Upper lobe of left lung (tissue), 4 donors: ENCODE results near the gene AFF1.

Experiments used
- CTCF ChIP-seq, 6 experiments: fragments of 450-650 bp in 4 of 6; fragments of 200-600 bp in 2 of 6; sonication (generic) in 2 of 6; IDR thresholded peaks; one replicate each; pipeline ENCODE4 v1.5.1; 2016 to 2019; ENCODE audit warnings: antibody characterized with exemption in 6 of 6
- POLR2A ChIP-seq, 4 donors: fragments of 450-650 bp; IDR thresholded peaks; one replicate each; pipeline ENCODE4 v1.5.1; 2016 to 2017; ENCODE audit warnings: antibody characterized with exemption in 4 of 4, mild to moderate bottlenecking in 2 of 4
- POLR2AphosphoS5 ChIP-seq, 2 donors: sonication (generic); formaldehyde crosslinking; IDR thresholded peaks; one replicate each; pipeline ENCODE4 v1.5.1; 2017; ENCODE audit warnings: antibody characterized with exemption in 2 of 2

DNA sequence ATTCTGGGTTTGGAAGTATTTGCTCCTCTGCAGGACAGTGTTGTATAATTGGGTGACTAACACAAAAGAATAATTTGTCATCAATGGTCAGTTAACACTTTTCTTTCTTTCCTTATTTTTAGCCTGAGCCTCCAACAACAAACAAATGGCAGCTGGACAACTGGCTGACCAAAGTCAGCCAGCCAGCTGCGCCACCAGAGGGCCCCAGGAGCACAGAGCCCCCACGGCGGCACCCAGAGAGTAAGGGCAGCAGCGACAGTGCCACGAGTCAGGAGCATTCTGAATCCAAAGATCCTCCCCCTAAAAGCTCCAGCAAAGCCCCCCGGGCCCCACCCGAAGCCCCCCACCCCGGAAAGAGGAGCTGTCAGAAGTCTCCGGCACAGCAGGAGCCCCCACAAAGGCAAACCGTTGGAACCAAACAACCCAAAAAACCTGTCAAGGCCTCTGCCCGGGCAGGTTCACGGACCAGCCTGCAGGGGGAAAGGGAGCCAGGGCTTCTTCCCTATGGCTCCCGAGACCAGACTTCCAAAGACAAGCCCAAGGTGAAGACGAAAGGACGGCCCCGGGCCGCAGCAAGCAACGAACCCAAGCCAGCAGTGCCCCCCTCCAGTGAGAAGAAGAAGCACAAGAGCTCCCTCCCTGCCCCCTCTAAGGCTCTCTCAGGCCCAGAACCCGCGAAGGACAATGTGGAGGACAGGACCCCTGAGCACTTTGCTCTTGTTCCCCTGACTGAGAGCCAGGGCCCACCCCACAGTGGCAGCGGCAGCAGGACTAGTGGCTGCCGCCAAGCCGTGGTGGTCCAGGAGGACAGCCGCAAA is 179.6 kb downstream of the AFF1 start:
- TF ChIP-seq CTCF (IDR thresholded peaks at IDR 0.05) (no peak), POLR2AphosphoS5 (IDR thresholded peaks at IDR 0.05) (no peak), POLR2A (IDR thresholded peaks at IDR 0.05) (no peak)
